Measurements from ENCODE around the gene TTYH3.

GRCh38 chr7:2657208-2657607 is 25.4 kb downstream of the TTYH3 start:
- TF ChIP-seq POLR2AphosphoS5 (IDR thresholded peaks at IDR 0.05; ENCODE audit: borderline replicate concordance, low read depth, low read length) (no peak), EZH2 (IDR thresholded peaks at IDR 0.05) (no peak), FOXP2 (optimal IDR thresholded peaks at IDR 0.05; ENCODE audit: control extremely low read depth, extremely low read length, insufficient read depth) (no peak)

All from SK-N-MC (cell line).